Pancreas (tissue), 10 donors: Measurements from ENCODE around the gene CST6. TPM values are rescaled to one million over a fixed set of nuclear protein-coding genes. Genes with fewer than 3 reads are reported as not detected.

Source experiments
- ATAC-seq, 4 donors: fragments of 200-7000 bp; cut with Tn5 transposase; one replicate each; pipeline versions ENCODE4 v1.8.0 to v1.9.1; 2020; ENCODE audit warnings: mild to moderate bottlenecking in 4 of 4, moderate library complexity in 4 of 4
- DNase-seq, 6 donors: peaks; one replicate each; pipeline ENCODE4 v3.0.0-alpha.2; 2020
- FAIRE-seq: peaks from 2 replicates; lab custom pipeline; 2012; peaks lifted over from hg19 to GRCh38; lab: Jason Lieb, UNC
- H3K27ac ChIP-seq, 4 donors: fragments of 200-600 bp; sonication (generic); 1 replicate in 3 of 4; 2 replicates in 1 of 4; pipeline versions ENCODE4 v1.5.0 to v1.8.0; 2020
- H3K27me3 ChIP-seq, 4 donors: fragments of 200-600 bp; one replicate each; pipeline ENCODE4 v1.8.0; 2021
- H3K36me3 ChIP-seq, 3 donors: fragments of 200-600 bp; sonication (generic) in 1 of 3; one replicate each; pipeline versions ENCODE4 v1.5.0 to v1.8.0; 2020 to 2021
- H3K4me1 ChIP-seq, 3 donors: fragments of 200-600 bp; one replicate each; pipeline ENCODE4 v1.8.0; 2021
- H3K4me3 ChIP-seq, 4 donors: fragments of 200-600 bp; sonication (generic) in 2 of 4; one replicate each; pipeline versions ENCODE4 v1.5.0 to v1.8.0; 2020 to 2021
- H3K9me3 ChIP-seq, 4 donors: fragments of 200-600 bp; one replicate each; pipeline ENCODE4 v1.8.0; 2021
- CTCF ChIP-seq, 4 donors: fragments of 200-600 bp; sonication (generic) in 3 of 4; IDR thresholded peaks; one replicate each; pipeline versions ENCODE4 v1.5.0 to v1.8.0; 2021; ENCODE audit warnings: antibody characterized with exemption in 4 of 4
- WGBS, 2 donors: extraction: QIAGEN DNeasy Blood & Tissue Kit; methylation state at CpG; one replicate each; pipeline ENCODE4 v1.1.7; 2013; 5-methylcytosine and 5-hydroxymethylcytosine counted together
- intact Hi-C, 3 donors: fragments of 100-400 bp; cut with DNase I; formaldehyde crosslinking; loops; one replicate each; pipeline versions ENCODE4 v1.11.1 to v1.14.2; 2022
- polyA plus RNA-seq, 2 donors: library from polyadenylated mRNA; stranded (reverse); fragments of 200-250 nt; gene quantifications; one replicate each; pipeline ENCODE4 v1.2.3, GENCODE V29; 2013
- total RNA-seq, 6 donors: library from RNA; stranded (reverse); fragmentation: NEBNext Ultra II Directional in 4 of 6; extraction: Animal tissue kit (Norgen Biotek cat#: 25700) in 4 of 6; gene quantifications; one replicate each; pipeline versions ENCODE4 v1.2.1 to v1.2.4, GENCODE V29; 2021 to 2023
- donor health status: healthy with polysubstance abuse.
- donor health status: DM: no; HTN: no; CAD: no; lungs with moderate emphysema.
- donor health status: DM: no; HTN: no; CAD: no.
- donor health status: control.
- donor health status: control.
- donor health status: Bipolar disorder and iron deficiency.
- donor health status: DM: yes; HTN: yes; CAD: no.
- donor health status: DM: no; HTN: no; CAD: no.
- donor health status: DM: no; HTN: no; CAD: no.
- donor health status: DM: yes; HTN: yes; CAD: no.

Gene CST6
- total and polyA plus RNA-seq, 8 donors, result 0.22 to 0.94 (median 0.72) TPM; not detected in 4

DNA sequence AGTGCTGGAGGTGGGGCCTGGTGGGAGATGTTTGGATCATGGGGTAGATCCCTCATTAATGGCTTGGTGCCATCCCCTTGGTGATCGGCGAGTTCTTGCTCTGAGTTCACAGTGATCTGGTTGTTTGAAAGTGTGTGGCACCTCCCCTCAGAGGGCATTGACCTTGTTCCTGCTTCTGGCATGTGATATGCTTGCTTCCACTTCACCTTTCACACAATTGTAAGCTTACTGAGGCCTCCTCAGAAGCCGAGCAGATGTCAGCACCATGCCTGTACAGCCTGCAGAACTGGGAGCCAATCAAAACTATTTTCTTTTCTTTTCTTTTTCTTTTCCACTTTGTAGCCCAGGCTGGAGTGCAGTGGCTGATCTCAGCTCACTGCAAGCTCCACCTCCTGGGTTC is 25.5 kb downstream of the CST6 start:
- intact Hi-C loops, result no loop called here
- no peak for ATAC-seq
- FAIRE-seq, result no peak

DNA sequence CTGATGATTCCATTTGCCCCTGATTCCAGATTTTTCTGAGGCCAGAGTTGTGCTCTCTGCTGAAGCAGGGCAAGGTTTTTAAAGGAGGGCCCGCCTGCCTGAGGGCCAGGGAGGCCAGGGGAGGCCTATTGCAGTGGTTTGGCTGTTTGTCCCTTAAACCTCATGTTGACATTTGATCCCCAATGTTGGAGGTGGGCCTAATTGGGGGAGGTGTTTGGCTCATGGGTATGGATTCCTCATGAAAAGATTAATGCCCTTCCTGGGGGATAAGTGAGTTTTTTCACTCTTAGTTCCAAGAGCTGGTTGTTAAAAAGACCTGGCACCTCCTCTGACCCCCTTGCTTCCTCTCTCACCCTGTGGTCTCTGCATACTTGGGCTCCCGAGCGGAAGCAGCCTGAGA is 28.0 kb downstream of the CST6 start:
- FAIRE-seq, result no peak
- no peak for TF ChIP-seq CTCF (IDR thresholded peaks at IDR 0.05)
- no peak overlapping the region for H3K4me3 ChIP-seq
- H3K27ac ChIP-seq, result peak overlapping the region in 2 of 4 donors; percentile 22 to 38
- ATAC-seq, result peak in 3 of 4 donors; percentile 33 to 72 (median 43)
- 50 to 57% methylated on average over 3 of the region's 3 CpGs for WGBS, 2 donors
- intact Hi-C loops, result no loop called here
- no peaks in the 10 kb centered on the region for H3K4me1 ChIP-seq
- no peaks in the 10 kb centered on the region for H3K27me3 ChIP-seq
- no peaks in the 10 kb centered on the region for H3K9me3 ChIP-seq
- no peaks in the 10 kb centered on the region for H3K36me3 ChIP-seq
- DNase-seq, result peak in 1 of 6 donors; percentile 42

More for the DNA sequence above, 25.5 kb downstream of the CST6 start:
- no peak overlapping the region for H3K27ac ChIP-seq
- no peaks in the 10 kb centered on the region for H3K9me3 ChIP-seq
- no peak for TF ChIP-seq CTCF (IDR thresholded peaks at IDR 0.05)
- no peak overlapping the region for H3K4me3 ChIP-seq
- H3K27me3 ChIP-seq, result no peaks in the 10 kb centered on the region
- H3K36me3 ChIP-seq, result no peaks in the 10 kb centered on the region
- no peak for DNase-seq
- 68 to 71% methylated on average over 3 of the region's 3 CpGs for WGBS, 2 donors
- H3K4me1 ChIP-seq, result no peaks in the 10 kb centered on the region

GRCh38 chr11:66042227-66042995 is 30.6 kb downstream of the CST6 start:
- Histone ChIP-seq H3K36me3 (no peaks in the 10 kb centered on the region), H3K27ac (no peak overlapping the region), H3K9me3 (no peaks in the 10 kb centered on the region), H3K4me3 (no peak overlapping the region), H3K27me3 (no peaks in the 10 kb centered on the region), H3K4me1 (no peaks in the 10 kb centered on the region)
- WGBS, 2 donors, result 93 to 94% methylated on average over 79 to 81 of the region's 81 CpGs
- DNase-seq, result no peak
- FAIRE-seq, result no peak
- no peak for TF ChIP-seq CTCF (IDR thresholded peaks at IDR 0.05)
- no peak for ATAC-seq
- intact Hi-C loops, result no loop called here

GRCh38 chr11:66042996-66043906 is 31.4 kb downstream of the CST6 start:
- Histone ChIP-seq H3K27me3 (no peaks in the 10 kb centered on the region), H3K4me3 (no peak overlapping the region), H3K36me3 (no peaks in the 10 kb centered on the region), H3K9me3 (no peaks in the 10 kb centered on the region), H3K27ac (no peak overlapping the region), H3K4me1 (no peaks in the 10 kb centered on the region)
- no peak for ATAC-seq
- TF ChIP-seq CTCF (IDR thresholded peaks at IDR 0.05), result no peak
- WGBS, 2 donors, result 93 to 95% methylated on average over 88 of the region's 88 CpGs
- no peak for FAIRE-seq
- intact Hi-C loops, result no loop called here
- DNase-seq, result peak in 1 of 6 donors; percentile 55
